IPS-15b (cell line): Measurements from ENCODE around the gene SMAD7.

Experiments used
- H3K27me3 ChIP-seq: one replicate; pipeline ENCODE4 v1.6.1; 2013; ENCODE audit warnings: low read length; ENCODE audit not compliant: control insufficient read depth, insufficient read depth
- H3K36me3 ChIP-seq: one replicate; pipeline ENCODE4 v1.6.1; 2013; ENCODE audit warnings: low read length; ENCODE audit not compliant: control insufficient read depth, insufficient read depth
- H3K4me1 ChIP-seq: one replicate; pipeline ENCODE4 v1.6.1; 2013; ENCODE audit warnings: mild to moderate bottlenecking, low read length; ENCODE audit not compliant: control insufficient read depth, insufficient read depth
- H3K4me3 ChIP-seq: one replicate; pipeline ENCODE4 v1.5.1; 2013; ENCODE audit warnings: low read depth, low read length
- H3K9ac ChIP-seq: one replicate; pipeline ENCODE4 v1.6.1; 2013; ENCODE audit warnings: low read depth, mild to moderate bottlenecking, low read length
- H3K9me3 ChIP-seq: one replicate; pipeline ENCODE4 v1.6.1; 2013; ENCODE audit warnings: mild to moderate bottlenecking, low read length; ENCODE audit not compliant: control insufficient read depth, insufficient read depth

SMAD7 gene

DNA sequence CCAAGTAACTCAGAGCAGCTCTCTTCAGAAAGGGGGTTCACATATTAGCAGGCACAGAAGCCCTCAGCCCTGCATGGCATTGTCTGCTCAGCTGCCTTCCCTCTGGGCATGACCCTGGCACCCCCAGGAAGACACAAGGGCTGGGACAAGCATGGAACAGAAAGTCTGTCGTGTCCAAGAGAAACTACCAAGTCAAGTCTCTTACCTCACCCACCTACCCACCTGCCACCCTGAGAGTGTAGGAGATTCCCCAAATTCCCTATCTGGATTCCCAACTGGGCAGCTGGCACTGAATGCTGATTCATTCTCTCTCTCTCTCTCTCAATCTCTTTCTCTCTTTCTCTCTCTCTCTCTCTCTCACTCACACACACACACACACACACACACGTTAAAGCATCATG, 21.6 kb downstream of the SMAD7 start:
- no peak overlapping the region for H3K9ac ChIP-seq
- no peaks in the 10 kb centered on the region for H3K27me3 ChIP-seq
- peaks cover 47% of the 10 kb centered on the region for H3K4me1 ChIP-seq
- peaks cover 3% of the 10 kb centered on the region for H3K36me3 ChIP-seq
- no peaks in the 10 kb centered on the region for H3K9me3 ChIP-seq
- no peak overlapping the region for H3K4me3 ChIP-seq

DNA sequence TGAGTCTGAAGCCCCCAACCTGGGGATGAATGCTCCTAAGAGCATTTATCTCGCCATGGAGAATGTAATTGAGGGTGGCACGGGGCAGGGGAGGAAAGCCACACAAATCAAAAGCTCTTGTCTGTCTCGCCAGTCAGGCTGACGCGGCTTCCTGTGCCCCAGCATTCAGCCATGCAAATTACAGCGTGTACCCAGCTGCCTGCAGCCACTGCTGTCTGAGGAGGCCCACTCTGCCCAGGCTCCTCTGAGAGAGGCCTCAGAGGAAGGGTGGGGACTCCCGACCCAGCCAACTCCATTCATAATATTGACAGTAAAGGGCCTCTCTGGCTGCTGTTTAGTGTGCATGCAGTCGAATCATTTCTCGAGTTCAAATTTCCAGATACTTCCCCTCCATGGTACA, 22.0 kb downstream of the SMAD7 start:
- Histone ChIP-seq H3K9ac (no peak overlapping the region), H3K4me1 (peaks cover 44% of the 10 kb centered on the region), H3K36me3 (peaks cover 3% of the 10 kb centered on the region), H3K9me3 (no peaks in the 10 kb centered on the region), H3K27me3 (no peaks in the 10 kb centered on the region), H3K4me3 (no peak overlapping the region)

DNA sequence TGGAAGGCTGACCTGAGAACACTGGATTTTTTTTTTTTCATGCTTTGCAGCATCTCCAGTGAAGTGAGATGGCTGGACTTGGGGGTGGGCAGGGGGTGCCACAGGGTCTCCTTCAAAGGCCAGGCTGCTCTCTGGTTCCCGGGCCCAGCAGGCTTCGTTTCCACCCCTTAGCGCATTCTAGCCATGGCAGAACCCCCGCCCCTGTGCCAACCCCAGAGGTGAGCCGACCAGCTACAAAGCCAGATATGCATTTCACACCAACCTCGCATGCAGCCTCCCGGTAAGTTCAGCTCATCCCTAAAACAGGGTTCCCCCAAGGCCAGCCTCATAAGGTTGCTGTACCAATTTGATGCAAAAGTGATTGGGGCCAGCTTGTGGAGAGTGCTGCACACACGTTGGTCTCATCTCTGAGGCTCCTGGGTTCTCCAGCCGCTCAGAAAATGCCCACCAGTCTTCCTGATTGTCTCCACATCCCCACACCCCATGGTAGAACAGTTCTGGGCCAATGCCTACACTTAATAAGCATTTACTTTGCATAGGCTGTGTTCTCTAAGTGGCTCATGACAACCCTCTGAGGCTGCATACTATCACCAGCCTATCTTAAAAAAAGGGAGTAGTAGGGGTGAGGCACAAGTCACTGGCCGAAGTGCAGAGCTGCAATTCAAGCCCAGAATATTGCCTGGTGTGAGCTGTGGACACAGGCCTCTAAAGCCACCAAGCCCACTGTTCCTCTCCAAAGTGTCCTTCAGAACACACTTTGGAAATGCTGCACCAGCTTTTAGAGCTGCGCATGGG, 23.3 kb downstream of the SMAD7 start:
- no peaks in the 10 kb centered on the region for H3K9me3 ChIP-seq
- H3K9ac ChIP-seq = no peak overlapping the region
- H3K4me1 ChIP-seq = peaks cover 38% of the 10 kb centered on the region
- no peak overlapping the region for H3K4me3 ChIP-seq
- no peaks in the 10 kb centered on the region for H3K27me3 ChIP-seq
- peaks cover 3% of the 10 kb centered on the region for H3K36me3 ChIP-seq

- H3K36me3 ChIP-seq = peaks cover 9% of the 10 kb centered on the region
- no peaks in the 10 kb centered on the region for H3K27me3 ChIP-seq
- H3K9me3 ChIP-seq = no peaks in the 10 kb centered on the region
- peaks cover 31% of the 10 kb centered on the region for H3K4me1 ChIP-seq
- H3K4me3 ChIP-seq = no peak overlapping the region
- no peak overlapping the region for H3K9ac ChIP-seq
These were observed 24.3 kb downstream of the SMAD7 start for GRCh38 chr18:48926420-48926857.

GRCh38 chr18:48925491-48925780, 25.3 kb downstream of the SMAD7 start:
- H3K36me3 ChIP-seq = peaks cover 19% of the 10 kb centered on the region
- H3K9me3 ChIP-seq = no peaks in the 10 kb centered on the region
- no peak overlapping the region for H3K4me3 ChIP-seq
- H3K27me3 ChIP-seq = no peaks in the 10 kb centered on the region
- H3K9ac ChIP-seq = no peak overlapping the region
- H3K4me1 ChIP-seq = peaks cover 21% of the 10 kb centered on the region

DNA sequence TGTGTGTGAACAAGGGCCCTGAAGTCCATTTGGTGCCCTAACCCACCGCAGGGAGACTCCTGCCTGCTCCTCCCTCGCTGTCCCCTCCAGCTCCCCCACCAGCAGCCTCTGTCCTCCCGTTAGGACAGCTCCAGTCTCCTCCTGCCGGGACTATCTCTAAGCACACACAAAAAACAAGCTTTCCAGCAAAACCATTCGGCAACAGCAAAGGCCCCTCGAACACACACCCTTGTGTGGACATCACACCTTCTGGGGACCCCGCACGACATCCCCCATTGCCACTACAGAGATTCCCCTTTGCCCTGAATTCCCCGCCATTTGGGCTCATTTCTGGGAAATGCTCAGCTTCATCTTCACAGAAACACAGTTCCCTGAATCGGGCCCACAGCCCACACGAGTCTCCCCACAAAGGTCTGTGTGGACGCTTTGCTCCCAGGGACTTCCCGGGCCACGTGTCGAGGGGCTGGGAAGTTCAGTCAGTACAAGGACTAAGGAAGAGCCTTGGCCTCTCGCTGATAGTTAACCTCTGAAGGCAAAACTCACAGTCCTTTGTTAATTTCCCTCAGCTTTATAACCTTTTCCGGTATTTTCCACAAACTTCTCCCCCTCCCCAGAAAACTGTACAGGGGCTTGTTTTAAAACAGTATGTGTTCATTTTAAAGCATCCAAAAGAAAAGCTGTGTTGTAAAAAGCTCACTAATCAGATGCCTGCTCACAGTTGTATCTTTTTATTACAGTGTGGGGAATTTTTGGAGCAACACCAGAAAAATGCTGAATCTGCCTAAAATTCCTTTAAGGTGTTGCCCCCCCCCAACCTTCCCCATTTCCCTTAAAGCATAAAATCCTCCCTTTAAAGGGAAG, 25.9 kb downstream of the SMAD7 start:
- no peak overlapping the region for H3K4me3 ChIP-seq
- no peaks in the 10 kb centered on the region for H3K9me3 ChIP-seq
- peaks cover 16% of the 10 kb centered on the region for H3K4me1 ChIP-seq
- H3K27me3 ChIP-seq = no peaks in the 10 kb centered on the region
- no peak overlapping the region for H3K9ac ChIP-seq
- H3K36me3 ChIP-seq = peaks cover 19% of the 10 kb centered on the region

GRCh38 chr18:48923746-48924629, 26.8 kb downstream of the SMAD7 start:
- H3K27me3 ChIP-seq = no peaks in the 10 kb centered on the region
- H3K36me3 ChIP-seq = peaks cover 19% of the 10 kb centered on the region
- peaks cover 9% of the 10 kb centered on the region for H3K4me1 ChIP-seq
- no peak overlapping the region for H3K9ac ChIP-seq
- H3K9me3 ChIP-seq = no peaks in the 10 kb centered on the region
- H3K4me3 ChIP-seq = no peak overlapping the region

DNA sequence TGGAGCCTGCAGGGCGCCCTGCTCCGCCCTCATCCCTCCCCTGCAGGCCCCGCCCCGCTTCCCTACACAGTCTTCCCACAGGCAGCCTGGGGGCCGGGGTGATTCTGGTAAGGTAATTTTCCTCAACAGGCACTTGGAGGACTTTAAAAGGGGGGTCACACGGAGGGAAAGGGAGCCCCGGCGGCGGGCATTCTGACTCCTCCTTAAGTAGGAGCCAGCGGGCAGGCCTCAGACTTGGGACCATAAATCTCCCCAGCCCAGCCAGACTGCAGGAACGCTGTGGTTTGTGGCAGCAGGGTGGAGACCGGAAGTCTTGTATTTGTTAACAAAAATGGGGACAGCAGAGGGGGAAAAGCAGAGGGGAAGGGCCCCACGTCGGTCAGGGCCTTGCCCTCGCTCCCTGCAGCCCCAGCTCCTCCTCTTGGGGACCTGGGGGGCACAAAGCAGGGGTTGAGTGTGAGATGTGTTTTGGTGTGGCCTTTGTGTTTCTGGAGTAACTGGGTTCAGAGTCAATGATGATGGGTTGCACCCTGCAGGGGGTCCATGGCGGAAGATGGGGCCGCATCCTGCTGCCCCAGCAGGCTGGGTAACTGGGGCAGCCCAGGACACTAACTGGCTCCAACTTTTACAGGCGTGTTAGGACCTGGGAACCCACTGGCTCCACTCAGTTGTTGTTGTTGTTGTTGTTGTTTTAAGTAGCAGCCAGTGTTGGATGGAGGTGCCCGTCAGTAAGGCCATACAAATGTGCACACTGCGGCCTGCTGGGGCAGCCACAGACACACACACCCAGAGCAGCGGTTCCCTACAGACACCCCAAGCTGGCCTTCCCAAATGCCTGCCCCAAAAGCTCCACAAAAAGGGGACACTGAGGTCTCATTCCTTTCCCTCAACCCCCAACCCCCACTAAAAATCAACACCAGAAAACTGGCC, 27.7 kb downstream of the SMAD7 start:
- peaks cover 19% of the 10 kb centered on the region for H3K36me3 ChIP-seq
- H3K9me3 ChIP-seq = no peaks in the 10 kb centered on the region
- peaks cover 8% of the 10 kb centered on the region for H3K4me1 ChIP-seq
- no peak overlapping the region for H3K9ac ChIP-seq
- no peak overlapping the region for H3K4me3 ChIP-seq
- no peaks in the 10 kb centered on the region for H3K27me3 ChIP-seq

GRCh38 chr18:48922226-48922800, 28.5 kb downstream of the SMAD7 start:
- Histone ChIP-seq H3K4me3 (no peak overlapping the region), H3K9ac (no peak overlapping the region), H3K27me3 (no peaks in the 10 kb centered on the region), H3K36me3 (peaks cover 19% of the 10 kb centered on the region), H3K4me1 (peaks cover 5% of the 10 kb centered on the region), H3K9me3 (no peaks in the 10 kb centered on the region)

- Histone ChIP-seq H3K36me3 (peaks cover 19% of the 10 kb centered on the region), H3K9ac (no peak overlapping the region)
These were observed 29.2 kb downstream of the SMAD7 start for GRCh38 chr18:48921305-48922225.

More at GRCh38 chr18:48921305-48922225, 29.2 kb downstream of the SMAD7 start:
- H3K27me3 ChIP-seq = no peaks in the 10 kb centered on the region
- H3K9me3 ChIP-seq = no peaks in the 10 kb centered on the region
- H3K4me3 ChIP-seq = no peak overlapping the region
- H3K4me1 ChIP-seq = peaks cover 5% of the 10 kb centered on the region
